GM18508 (cell line): Measurements from ENCODE around the gene SPATA33.
"Not testable (repeated sequence)": the region's sequence is repeated elsewhere in the genome, so short reads cannot be mapped to it uniquely, and the experiment has no call there.

Experiments used
- ATAC-seq: cut with Tn5 transposase; IDR thresholded peaks from one replicate; pipeline ENCODE4 v1.9.1; 2021; ENCODE audit warnings: moderate number of reproducible peaks; ENCODE audit not compliant: insufficient read depth, unreplicated experiment

SPATA33 gene

DNA sequence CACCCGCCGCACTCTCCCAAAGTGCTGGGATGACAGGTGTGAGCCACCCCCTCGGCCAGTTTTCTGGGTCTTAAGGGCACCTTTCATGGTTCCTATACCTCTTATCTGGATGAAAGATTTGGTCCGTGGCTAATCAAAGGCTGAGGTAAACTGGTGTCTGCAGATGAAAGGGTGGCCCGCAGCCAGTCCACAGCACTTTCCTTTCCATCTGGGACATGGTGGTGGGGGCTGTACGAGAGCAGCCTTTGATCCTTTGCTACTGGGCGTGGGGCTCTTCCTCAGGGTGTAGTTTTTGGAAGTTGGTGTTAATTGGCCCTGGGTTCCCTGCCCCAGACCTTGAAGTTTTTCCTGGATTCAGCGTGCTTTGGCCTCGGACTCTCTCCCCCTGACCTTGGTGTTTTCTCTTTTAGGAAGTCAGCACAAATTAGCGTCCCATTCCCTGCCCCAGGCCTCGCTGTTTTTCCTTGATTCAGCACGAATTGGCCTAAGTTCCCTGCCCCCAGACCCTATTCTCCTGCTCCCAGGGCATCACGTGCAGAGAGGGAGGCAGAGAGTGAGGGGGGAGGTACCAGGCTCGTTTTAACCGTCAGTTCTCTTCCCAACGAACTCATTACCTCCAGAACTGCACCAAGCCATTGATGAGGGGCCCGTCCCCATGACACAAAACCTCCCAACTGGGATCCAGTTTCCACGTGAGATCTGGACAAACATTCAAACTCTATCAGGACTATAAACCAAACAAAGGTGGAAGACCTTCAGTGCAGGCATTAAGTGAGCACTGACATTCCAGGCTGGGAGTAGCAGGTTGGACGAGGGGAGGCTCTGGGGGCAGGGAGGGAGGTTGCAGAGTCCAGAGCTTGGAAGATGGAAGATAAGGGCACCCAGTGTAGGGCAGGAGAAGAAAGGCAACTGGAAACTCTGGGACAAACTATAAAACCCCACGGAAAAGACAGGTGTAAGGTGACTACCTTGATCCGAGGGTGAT, 32.6 kb upstream of the SPATA33 start:
- no peak for ATAC-seq

DNA sequence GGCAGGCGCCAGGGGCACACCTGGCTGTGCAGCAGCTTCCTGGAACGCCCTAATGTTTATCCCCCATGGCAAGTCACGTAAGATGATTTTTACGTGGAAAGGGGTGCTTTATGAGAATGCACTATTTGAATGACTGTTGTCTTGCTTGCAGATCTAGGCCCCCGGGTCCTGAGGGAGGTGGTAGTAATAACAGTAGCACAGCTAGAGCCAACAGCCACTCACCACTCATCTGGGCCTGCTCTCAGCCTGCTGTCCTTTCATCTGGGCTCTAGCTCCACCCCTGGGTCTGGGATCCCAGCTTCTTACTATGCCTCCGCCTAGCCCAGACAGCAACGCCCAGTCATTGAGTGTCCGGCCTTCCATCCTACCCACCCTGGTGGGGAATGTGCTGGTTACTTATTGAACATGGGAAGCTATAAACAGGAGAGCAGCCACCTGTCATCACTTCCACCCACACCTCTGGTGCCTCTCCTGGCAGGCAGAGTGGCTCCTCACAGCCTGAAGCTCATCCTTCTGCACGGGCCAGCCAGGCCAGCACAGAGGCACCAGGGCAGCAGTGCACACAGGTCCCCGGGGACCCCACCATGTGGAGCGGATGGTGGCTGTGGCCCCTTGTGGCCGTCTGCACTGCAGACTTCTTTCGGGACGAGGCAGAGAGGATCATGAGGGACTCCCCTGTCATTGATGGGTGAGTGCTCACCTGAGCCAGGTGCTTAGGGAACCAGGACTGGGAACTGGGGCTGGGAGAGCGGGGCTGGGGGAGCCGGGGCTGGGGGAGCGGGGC, 27.6 kb upstream of the SPATA33 start:
- ATAC-seq, result no peak

DNA sequence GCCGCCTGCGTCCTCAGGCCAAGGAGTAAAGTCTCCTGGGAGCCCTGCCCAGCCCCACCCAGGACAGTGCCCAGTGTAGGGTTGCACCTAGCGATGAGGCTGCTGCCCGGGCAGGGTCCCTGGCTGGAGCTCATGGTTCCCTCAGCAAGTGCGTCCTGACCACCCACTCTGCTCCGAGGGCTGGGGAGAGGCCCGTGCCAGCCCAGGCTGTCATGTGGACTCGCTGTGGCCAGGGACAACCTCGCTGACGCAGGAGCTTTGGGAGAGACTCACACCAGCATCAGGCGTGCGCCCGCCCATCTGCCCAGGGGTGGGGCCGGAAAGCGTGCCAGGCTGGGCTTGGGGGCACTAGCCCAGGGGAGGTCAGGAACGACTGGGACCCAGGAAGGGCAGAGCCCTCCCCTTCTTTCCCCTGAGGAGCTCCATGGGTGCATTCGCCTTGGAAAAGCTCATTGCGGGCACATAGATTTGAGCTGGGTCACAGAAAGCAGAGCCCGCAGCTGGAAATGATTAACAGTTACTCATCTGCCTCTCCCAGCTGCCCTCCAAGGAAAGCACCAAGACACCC, 24.5 kb upstream of the SPATA33 start:
- ATAC-seq, result no peak

DNA sequence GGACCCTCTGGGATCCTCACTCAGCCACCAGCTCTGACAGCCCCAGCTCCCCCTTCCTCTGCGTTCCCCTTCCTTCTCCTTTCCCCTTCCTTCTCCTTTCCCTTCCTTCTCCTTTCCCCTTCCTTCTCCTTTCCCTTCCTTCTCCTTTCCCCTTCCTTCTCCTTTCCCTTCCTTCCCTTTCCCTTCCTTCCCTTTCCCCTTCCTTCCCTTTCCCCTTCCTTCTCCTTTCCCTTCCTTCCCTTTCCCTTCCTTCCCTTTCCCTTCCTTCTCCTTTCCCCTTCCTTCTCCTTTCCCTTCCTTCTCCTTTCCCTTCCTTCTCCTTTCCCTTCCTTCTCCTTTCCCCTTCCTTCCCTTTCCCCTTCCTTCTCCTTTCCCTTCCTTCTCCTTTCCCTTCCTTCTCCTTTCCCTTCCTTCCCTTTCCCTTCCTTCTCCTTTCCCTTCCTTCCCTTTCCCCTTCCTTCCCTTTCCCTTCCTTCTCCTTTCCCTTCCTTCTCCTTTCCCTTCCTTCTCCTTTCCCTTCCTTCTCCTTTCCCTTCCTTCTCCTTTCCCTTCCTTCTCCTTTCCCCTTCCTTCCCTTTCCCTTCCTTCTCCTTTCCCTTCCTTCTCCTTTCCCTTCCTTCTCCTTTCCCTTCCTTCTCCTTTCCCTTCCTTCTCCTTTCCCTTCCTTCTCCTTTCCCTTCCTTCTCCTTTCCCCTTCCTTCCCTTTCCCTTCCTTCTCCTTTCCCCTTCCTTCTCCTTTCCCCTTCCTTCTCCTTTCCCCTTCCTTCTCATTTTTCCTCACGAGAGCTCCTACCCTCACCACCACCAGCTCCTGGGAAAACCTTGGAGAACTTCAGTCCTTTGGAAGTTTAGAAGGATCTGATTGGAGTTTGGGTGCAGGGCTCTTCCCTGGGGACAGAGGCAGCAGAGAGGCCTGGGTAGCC, 22.9 kb upstream of the SPATA33 start:
- ATAC-seq, result not testable (repeated sequence)

DNA sequence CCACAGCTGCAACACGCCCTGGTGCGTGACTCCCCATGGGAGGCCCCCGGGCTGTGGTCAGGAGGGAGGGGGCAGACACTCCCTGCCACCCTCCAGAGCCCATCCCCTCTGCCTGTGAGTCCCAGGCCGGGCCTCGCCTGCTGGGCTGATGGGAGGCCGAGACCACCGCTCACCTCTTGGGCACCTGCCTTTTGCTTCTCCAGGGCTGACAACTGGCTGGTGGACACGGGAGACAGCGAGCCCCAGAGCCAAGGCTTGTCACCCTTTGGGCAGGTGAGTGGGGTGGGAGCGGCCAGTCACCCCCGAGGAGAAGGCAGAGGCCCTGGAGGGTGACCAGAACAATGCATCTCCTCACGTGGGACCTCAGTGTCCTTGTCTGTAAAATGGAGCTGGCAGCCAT, 21.0 kb upstream of the SPATA33 start:
- ATAC-seq, result no peak

DNA sequence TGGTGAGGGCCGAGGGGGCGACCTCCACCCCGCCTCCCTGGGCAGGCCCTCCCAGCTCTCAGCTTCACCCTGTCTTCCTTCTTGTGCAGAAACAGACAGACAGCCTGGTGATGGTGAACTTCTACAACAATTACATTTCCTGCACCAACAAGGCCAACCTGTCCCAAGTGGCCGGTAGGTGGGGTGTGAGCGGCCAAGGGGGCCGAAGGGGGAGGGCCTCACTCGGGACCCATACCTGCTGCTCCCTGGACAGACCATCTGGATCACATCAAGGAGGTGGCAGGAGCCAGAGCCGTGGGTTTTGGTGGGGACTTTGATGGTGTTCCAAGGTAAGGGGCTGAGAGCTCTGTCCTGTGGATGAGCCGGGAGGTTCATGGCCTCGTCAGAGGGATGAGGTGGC, 20.3 kb upstream of the SPATA33 start:
- ATAC-seq, result no peak

DNA sequence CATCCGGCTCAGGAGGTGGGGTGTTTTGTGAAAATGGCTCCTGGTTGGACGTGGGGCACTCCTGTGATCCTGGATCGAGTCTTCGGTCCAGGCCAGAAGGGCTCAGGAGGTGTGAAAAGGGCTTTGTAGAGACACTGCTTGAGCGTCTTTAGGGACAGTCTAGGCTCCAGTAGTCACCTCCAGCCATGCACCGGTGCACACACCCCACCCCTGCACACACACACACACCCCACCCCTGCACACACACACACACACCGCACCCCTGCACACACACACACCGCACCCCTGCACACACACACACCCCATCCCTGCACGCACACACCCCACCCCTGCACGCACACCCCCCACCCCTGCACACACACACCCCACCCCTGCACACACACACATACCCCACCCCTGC, 19.2 kb upstream of the SPATA33 start:
- ATAC-seq, result no peak

DNA sequence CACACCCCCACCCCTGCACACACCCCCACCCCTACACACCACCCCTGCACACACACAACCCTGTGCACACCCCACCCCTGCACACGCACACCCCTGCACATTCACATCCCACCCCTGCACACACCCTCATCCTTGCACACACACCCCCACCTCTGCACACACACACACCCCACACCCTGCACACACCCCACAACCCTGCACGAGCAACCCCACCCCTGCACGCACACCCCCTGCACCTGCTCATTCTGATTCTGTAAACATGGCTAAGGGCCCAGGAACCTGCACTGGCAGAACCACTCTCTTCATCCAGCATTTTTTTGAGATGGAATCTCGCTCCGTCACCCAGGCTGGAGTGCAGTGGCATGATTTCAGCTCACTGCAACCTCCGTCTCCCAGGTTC, 18.3 kb upstream of the SPATA33 start:
- ATAC-seq, result no peak

DNA sequence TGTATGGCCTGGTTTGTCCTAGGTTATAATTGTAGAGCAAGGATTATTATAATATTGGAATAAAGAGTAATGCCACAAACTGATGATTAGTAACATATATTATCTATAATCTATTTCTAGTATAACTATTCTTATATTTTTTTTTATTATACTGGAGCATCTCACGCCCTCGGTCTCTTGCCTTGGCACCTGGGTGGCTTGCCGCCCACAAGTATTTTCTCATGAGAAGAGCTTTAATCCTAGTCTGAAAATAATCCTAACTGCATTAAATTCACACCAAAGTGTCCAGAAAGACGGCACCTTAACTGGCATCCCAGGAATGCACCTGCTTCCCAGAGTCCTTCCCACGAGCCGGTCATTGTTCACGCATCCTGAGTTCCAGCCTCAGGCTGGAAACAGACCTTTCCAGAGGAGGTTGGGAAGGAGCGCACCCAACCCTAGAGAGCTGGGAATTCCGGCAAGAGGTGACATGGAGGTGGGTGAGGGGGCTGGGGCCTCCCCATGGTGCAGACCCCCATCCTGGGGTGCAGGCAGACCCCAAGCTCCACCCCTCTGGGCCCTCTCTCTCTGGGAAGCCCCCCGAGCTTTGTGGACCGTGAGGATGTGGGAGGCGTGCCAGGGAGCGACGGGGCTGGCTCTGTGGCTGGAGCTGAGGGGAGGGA, 16.0 kb upstream of the SPATA33 start:
- no peak for ATAC-seq

DNA sequence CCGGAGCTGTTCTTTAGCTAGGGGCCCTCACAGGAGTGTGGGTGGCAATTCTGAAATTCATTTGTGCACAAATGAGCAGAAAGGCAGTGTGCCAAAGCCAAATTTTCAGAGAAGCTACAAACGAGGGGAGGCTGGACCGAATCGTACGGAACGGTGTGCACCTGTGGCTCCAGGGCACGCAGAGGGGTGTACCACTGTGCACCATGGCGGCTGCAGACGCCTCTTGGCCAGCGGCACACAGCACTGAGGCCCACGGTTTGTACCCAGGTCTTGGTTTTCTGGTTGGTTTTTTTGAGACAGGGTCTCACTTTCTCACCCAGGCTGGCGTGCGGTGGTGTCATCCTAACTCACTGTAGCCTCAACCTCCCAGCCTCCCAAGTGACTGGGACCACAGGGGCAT, 15.1 kb upstream of the SPATA33 start:
- ATAC-seq, result no peak

DNA sequence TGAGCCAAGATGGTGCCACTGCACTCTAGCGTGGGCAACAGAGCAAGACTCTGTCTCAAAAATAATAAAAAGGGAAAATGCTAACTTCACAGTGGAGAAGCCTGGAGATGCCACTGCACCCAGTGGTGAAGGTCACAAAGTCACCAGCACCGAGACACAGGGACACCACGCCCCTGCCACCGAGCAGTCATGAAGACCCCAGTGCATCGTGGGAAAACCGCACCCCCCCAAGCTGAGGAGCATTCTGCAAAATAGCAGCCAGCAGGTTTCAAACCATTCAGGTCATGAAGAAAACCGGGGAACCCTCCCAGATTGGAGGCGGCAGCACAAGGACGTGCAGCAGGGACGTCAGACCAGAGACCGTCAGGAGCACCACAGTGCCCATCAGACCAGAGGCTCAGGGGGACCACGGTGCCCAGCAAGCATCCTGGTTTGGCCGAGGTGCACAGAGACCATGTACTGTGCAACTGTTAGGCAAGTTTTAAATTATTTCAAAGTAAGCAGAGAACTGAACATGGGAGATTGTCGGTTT, 13.8 kb upstream of the SPATA33 start:
- no peak for ATAC-seq

DNA sequence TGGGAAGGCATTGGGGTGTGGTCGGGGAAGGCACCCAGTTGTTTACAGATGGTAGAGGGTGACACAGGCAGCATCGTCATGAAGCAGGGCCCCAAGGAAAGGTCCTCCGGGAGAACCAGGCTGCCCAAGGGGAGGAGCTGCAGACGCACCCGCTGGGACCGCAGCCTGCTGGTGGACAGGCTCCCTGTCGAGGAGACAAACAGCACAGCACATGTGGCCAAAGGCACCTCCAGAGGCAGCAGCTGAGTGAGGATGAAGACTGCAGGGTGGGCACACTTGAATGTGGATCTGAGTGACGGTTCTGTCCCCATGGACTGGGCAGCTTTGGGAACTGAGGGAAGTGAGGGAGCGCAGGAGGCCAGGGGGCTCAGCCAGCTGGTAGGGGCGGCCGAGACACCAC, 12.5 kb upstream of the SPATA33 start:
- ATAC-seq, result no peak

DNA sequence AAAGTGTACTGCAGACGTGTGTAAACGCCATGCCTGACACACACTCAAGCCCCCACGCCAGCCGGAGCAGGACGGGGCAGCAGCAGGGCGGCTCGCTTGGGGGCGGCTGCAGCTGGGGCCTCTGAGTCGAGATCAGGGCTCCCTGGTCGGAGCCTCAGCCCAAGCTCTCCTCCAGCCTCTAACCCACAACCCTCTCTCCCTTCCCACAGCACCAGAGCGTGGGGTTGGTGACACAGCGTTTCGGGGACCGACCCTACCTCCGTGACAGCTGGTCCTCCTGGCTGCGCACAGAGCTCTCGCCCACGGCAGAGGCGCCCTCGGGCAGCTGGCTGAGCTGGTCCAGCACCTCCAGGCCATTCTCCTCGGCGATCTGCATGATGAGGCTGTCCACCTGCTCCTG, 11.4 kb upstream of the SPATA33 start:
- no peak for ATAC-seq

DNA sequence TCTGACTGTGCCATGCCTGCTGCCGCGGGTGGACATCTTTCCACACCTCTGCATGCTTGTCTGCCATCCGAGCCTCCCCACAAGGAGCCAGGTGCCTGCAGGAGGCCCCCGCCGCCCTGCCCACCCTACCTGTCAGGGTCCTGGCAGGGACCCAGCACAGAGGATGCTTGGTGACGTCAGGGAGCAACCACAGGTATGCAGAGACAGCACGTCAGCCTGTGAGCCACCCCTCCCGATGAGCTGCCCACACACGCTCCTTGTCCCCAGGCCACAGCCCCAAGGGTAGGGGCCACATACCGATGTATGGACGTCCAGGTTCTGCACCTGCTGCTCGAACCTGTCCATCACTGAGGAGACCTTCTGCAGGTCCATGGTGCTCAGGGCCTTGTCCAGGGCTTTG, 10.7 kb upstream of the SPATA33 start:
- ATAC-seq, result no peak

DNA sequence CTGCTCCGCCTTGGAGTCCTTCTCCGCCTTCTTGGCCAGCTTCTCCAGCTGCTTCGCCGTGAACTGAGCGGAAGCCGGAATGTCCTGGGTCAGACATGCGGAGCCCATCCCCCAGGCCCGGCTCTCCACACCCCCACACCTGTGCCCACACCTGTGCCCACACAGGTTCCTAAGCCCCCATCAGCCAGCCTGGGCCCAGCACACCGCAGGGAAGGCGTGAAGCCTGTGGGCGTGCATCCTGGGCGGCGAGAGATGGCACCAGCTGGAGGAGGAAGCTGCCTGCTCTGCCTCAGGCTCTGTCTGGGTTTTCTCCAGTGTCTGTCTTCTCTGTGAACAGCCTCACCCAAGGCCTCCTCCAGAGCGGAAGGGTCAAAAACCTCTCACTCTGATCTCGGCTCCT, 6.1 kb upstream of the SPATA33 start:
- no peak for ATAC-seq

DNA sequence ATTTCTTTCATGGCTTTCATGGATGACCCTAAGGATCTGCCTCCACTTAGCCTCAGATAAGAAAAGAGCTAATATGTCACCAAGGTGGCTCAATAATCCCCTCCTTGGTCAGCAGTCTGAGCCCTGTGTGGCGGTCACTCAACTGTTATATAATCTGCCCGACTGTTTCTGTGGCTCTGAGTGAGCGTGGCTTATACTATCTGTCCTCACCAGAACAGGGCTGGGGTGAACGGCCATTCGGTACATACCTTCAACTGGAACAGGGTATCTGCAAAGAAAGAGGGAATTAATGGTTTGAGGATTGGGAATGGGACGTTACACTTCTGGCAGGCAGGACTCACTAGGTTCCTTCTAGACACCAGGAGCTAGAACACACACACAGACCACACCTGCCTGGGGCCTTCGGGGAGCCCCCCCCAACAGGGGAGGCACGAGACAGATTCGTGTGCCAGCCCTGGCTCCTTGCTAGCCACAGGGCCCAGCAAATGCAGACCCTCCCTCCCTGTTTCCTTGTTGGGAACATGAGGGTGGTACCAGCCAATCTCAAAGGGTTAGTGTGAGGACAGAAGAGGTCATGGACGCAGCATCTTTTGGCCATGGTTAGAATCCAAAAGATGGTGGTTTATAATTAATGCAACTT, 3.9 kb upstream of the SPATA33 start:
- no peak for ATAC-seq

DNA sequence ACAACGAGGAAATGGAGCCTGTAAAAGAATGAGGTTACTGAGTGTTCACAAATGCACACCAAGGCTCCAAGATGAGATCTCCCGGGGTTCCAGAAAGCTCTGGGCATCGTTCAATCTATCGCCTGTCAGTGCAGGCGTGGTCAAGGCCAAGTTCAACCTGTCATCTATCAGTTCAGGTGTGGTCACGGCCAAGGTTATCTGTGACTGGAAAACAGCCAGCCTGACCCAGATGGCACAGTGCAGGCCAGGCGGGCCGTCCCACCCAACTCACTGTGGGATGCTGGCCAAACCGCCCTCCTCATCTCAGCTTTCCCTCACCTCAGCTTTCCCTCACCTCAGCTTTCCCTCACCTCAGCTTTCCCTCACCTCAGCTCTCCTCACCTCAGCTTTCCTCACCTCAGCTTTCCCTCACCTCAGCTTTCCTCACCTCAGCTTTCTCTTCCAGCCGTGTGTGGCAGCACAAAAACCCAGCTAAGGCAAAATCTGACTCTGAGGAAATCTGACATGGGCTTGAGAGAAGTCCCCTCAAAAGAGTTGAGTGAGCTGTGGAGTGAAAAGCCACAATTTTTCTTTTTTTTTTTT, 2.5 kb upstream of the SPATA33 start:
- no peak for ATAC-seq

DNA sequence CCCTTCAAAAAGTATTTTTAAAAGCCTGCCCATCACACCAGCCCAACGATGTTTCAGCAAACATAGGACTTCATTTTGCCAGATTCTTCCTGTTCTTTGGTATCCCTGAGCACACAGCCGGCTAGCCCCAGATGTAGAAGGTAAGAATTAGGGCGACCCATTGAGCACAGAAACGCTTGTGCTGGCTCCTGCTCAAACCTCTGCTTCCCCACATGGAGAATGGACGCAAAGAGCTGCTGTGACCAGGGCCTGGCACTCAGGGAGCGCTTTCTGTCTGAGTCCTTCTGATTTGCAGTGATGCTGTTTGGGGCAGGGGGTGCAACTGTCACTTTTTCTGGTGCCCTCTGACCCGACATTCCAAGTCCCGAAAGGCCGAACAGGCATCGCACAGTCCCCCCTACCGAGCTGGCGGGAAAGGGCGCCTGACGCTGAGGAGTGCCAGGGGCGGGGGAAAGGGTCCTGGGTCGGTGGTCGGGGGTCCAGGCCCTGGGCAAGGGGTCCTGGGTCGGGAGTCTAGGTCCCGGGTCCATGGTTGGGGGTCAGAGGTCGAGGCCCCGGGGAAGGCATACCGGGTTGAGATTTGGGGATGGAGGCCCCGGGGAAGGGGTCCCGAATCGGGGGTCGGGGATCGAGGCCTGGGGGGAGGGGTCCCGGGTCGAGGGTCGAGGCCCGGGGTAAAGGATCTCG, 1.1 kb upstream of the SPATA33 start:
- no peak for ATAC-seq
